ENCODE results near the gene RAMAC.
"Not testable (repeated sequence)": the region's sequence is repeated elsewhere in the genome, so short reads cannot be mapped to it uniquely, and the experiment has no call there.

RAMAC gene

GRCh38 chr15:82969353-82969752, 16.7 kb upstream of the RAMAC start:
- no peak for DNase-seq

GRCh38 chr15:82970078-82970686, 15.8 kb upstream of the RAMAC start:
- no peak for DNase-seq

- no peak for DNase-seq
Observed at GRCh38 chr15:82970696-82971095, 15.3 kb upstream of the RAMAC start.

- no peak for DNase-seq
Observed at GRCh38 chr15:82971218-82971984, 14.6 kb upstream of the RAMAC start.

GRCh38 chr15:82972990-82973389, 13.0 kb upstream of the RAMAC start:
- DNase-seq: no peak

- no peak for DNase-seq
Observed at GRCh38 chr15:82977076-82977475, 8.9 kb upstream of the RAMAC start.

GRCh38 chr15:82978438-82978837, 7.6 kb upstream of the RAMAC start:
- no peak for DNase-seq

- no peak for DNase-seq
Observed at GRCh38 chr15:82979726-82980125, 6.3 kb upstream of the RAMAC start.

GRCh38 chr15:82980981-82981380, 5.0 kb upstream of the RAMAC start:
- no peak for DNase-seq

GRCh38 chr15:82986442-82986780, 401 bp downstream of the RAMAC start:
- DNase-seq: no peak

GRCh38 chr15:82992436-82992998, 6.5 kb downstream of the RAMAC start:
- DNase-seq: no peak

- no peak for DNase-seq
Observed at GRCh38 chr15:82993144-82993543, 7.1 kb downstream of the RAMAC start.

GRCh38 chr15:82995076-82995475, 9.1 kb downstream of the RAMAC start:
- DNase-seq: no peak

- DNase-seq: no peak
Observed at GRCh38 chr15:82995938-82996337, 9.9 kb downstream of the RAMAC start.

GRCh38 chr15:82999426-82999825, 13.4 kb downstream of the RAMAC start:
- DNase-seq: no peak

- DNase-seq: no peak
Observed at GRCh38 chr15:82999905-83000671, 14.1 kb downstream of the RAMAC start.

- DNase-seq: not testable (repeated sequence)
Observed at GRCh38 chr15:83000672-83001031, 14.6 kb downstream of the RAMAC start.

GRCh38 chr15:83010709-83011270, 24.8 kb downstream of the RAMAC start:
- DNase-seq: peak; percentile 50

GRCh38 chr15:83011271-83012075, 25.5 kb downstream of the RAMAC start, which contains the start of gene C15orf40:
C15orf40 (minus strand) TSS chr15:83011639; CDS start chr15:83011607, 32 bp downstream.
- peak; percentile 77 for DNase-seq

- no peak for DNase-seq
Observed at GRCh38 chr15:83012076-83012426, 26.0 kb downstream of the RAMAC start.

GRCh38 chr15:83012636-83013035, 26.6 kb downstream of the RAMAC start:
- no peak for DNase-seq

- no peak for DNase-seq
Observed at GRCh38 chr15:83014205-83014653, 28.2 kb downstream of the RAMAC start.
